ENCODE data around the gene UBE2I.

UBE2I gene

DNA sequence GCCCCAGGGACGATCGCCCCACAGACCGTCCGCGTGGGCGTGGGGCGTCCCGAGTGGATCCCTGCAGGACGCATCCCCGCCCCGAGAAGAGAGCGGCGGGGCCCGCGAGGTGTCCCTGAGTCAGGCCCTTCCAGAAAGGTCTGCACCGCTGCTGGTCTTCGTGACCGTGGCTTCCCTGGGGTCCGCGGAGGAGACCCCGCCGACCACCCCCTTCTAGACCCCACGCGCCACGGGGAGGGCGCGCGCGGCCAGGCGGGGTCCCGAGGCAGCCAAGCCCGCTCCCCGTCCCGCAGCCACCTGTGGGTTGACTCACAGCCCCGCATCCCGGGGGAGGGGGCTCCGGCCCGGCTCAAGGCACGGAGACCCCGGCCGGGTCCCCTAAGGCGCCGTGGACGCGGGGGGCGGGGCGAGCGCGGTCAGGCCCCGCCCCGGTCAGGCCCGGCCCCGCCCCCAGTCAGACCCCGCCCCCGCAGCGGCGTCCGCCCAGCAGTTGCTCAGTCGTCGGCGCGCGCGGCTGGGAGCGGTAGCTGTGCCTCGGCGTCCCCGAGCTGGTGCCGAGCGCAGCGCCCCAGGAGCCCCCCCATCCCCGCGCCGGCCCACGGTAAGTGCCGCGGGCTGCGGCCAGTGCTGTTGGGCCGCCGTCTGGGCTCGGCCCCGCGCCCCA lies 23.8 kb downstream of the UBE2I start, which contains the start of gene BAIAP3:
Gene BAIAP3, plus strand, starts transcription at position 497 of the 664 bp plus-strand sequence. CDS start 4,905 bp downstream, outside the sequence.
- peak within 1 kb of the TSS; percentile 82 for H2AFZ ChIP-seq (ENCODE audit: low read length)
- WGBS, 2 donors (ENCODE audit: extremely low coverage in 2 of 2, insufficient read length in 2 of 2, insufficient replicate concordance in 1 of 2): no CpG with 5 or more reads among the region's 83 CpGs
- H2BK15ac ChIP-seq (ENCODE audit: low read length): peak within 1 kb of the TSS; percentile 99
- peaks cover 1% of the 10 kb centered on the region for H3K79me1 ChIP-seq (ENCODE audit: low read depth, low read length)
- no peak for DNase-seq (ENCODE audit: low spot score)
- H3K9me3 ChIP-seq (replicated peaks in 1 of 2; ENCODE audit: control insufficient read depth in 2 of 2, insufficient read depth in 1 of 2, low read depth in 1 of 2, low read length in 2 of 2): peaks cover 7 to 9% of the 10 kb centered on the region in 2 donors
- peaks cover 20 to 60% of the 10 kb centered on the region in 2 donors for H3K4me1 ChIP-seq (ENCODE audit: control insufficient read depth in 2 of 2, insufficient read depth in 1 of 2, low read depth in 1 of 2, low read length in 2 of 2)
- no peak within 1 kb of the TSS for H4K8ac ChIP-seq (ENCODE audit: low read depth, low read length)
- H3K4ac ChIP-seq (ENCODE audit: low read length): no peak within 1 kb of the TSS
- no peaks in the 10 kb centered on the region for H3K36me3 ChIP-seq (replicated peaks in 1 of 2; ENCODE audit: control insufficient read depth in 2 of 2, insufficient read depth in 2 of 2, low read length in 2 of 2)
- peak within 1 kb of the TSS; percentile 95 for H3K23ac ChIP-seq (ENCODE audit: low read depth, low read length, poor library complexity)
- H2BK120ac ChIP-seq (ENCODE audit: low read depth, low read length): peak within 1 kb of the TSS; percentile 47
- peak within 1 kb of the TSS; percentile 56 for H3K14ac ChIP-seq (ENCODE audit: low read length)
- H3K18ac ChIP-seq (ENCODE audit: low read length): peak within 1 kb of the TSS; percentile 91
- peak within 1 kb of the TSS; percentile 84 for H2BK12ac ChIP-seq (ENCODE audit: low read length)
- no peak within 1 kb of the TSS for H4K91ac ChIP-seq (ENCODE audit: low read depth, low read length, poor library complexity)
- H3K27ac ChIP-seq (replicated peaks; ENCODE audit: low read length): no peak within 1 kb of the TSS
- peak within 1 kb of the TSS; percentile 98 for H2AK5ac ChIP-seq (ENCODE audit: low read depth, low read length)
- peaks cover 6 to 58% (median 29%) of the 10 kb centered on the region in 3 experiments for H3K27me3 ChIP-seq (ENCODE audit: control insufficient read depth in 3 of 3, insufficient read depth in 3 of 3, low read depth in 1 of 3, low read length in 3 of 3)
- peak within 1 kb of the TSS; percentile 53 to 72 for H3K4me3 ChIP-seq (ENCODE audit: low read length in 2 of 2)
- H2BK5ac ChIP-seq (ENCODE audit: low read length): peak within 1 kb of the TSS; percentile 66
- H3K9ac ChIP-seq (ENCODE audit: low read depth, low read length, poor library complexity): peak within 1 kb of the TSS; percentile 83
- peak within 1 kb of the TSS; percentile 57 for H3K4me2 ChIP-seq (ENCODE audit: insufficient read depth, low read length, poor library complexity, severe bottlenecking)

DNA sequence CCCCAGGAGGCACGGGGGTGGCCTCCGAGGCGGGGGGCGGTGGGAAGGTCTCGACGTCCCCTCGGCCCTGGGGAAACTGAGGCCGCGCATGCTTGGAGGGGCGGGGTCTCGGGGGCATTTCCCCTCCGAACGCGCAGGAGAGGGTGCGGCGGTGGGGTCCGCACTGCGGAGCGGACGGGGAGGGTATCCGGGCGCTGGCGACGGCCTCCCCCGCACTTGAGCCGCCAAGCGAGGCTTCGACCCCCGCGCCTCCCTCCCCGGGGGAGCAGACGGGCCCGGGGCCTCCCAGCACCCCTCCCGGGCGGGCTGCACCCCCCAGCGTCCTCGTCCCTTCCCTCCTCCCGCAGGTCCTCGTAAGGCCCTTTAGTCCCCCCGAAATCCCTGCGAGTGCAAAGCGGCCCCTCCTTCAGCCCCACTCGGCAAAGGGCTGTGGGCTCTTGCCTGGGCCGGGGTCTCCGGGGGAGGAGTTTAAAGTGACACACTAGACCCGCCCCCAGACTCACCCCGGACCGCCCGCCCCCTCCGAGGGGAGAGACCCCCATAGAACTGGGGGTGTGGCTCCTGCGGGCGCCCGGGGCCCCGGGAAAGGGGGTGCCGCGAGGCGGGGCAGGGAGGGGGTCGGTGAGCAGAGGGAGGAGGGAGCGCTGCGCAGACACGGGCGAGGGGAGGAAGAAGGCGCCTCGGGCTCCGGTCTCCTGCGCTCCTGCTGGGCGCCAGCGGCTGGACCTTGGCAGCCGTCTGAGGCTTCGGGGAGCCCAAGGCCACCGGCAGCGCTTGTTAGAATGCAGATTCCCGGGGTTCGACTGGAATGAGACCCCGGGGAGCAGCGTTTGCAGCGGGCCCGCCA lies 24.6 kb downstream of the UBE2I start:
- Histone ChIP-seq H3K14ac (ENCODE audit: low read length) (peak overlapping the region; percentile 17), H2BK5ac (ENCODE audit: low read length) (peak overlapping the region; percentile 66), H2AK5ac (ENCODE audit: low read depth, low read length) (peak overlapping the region; percentile 84), H4K8ac (ENCODE audit: low read depth, low read length) (no peak overlapping the region), H3K23ac (ENCODE audit: low read depth, low read length, poor library complexity) (peak overlapping the region; percentile 95), H2AFZ (ENCODE audit: low read length) (peak overlapping the region; percentile 82), H3K27me3 (ENCODE audit: control insufficient read depth in 3 of 3, insufficient read depth in 3 of 3, low read depth in 1 of 3, low read length in 3 of 3) (peaks cover 6 to 58% (median 29%) of the 10 kb centered on the region in 3 experiments), H3K4me1 (ENCODE audit: control insufficient read depth in 2 of 2, insufficient read depth in 1 of 2, low read depth in 1 of 2, low read length in 2 of 2) (peaks cover 20 to 60% of the 10 kb centered on the region in 2 donors), H3K79me1 (ENCODE audit: low read depth, low read length) (peaks cover 1% of the 10 kb centered on the region), H3K18ac (ENCODE audit: low read length) (peak overlapping the region; percentile 90), H2BK12ac (ENCODE audit: low read length) (peak overlapping the region; percentile 58), H4K91ac (ENCODE audit: low read depth, low read length, poor library complexity) (no peak overlapping the region), H2BK15ac (ENCODE audit: low read length) (peak overlapping the region; percentile 75), H3K36me3 (replicated peaks in 1 of 2; ENCODE audit: control insufficient read depth in 2 of 2, insufficient read depth in 2 of 2, low read length in 2 of 2) (no peaks in the 10 kb centered on the region), H3K27ac (replicated peaks; ENCODE audit: low read length) (no peak overlapping the region), H3K4me2 (ENCODE audit: insufficient read depth, low read length, poor library complexity, severe bottlenecking) (peak overlapping the region; percentile 57), H3K9ac (ENCODE audit: low read depth, low read length, poor library complexity) (peak overlapping the region; percentile 83), H3K4me3 (ENCODE audit: low read length in 2 of 2) (peak overlapping the region; percentile 53 to 72), H3K4ac (ENCODE audit: low read length) (no peak overlapping the region), H3K9me3 (replicated peaks in 1 of 2; ENCODE audit: control insufficient read depth in 2 of 2, insufficient read depth in 1 of 2, low read depth in 1 of 2, low read length in 2 of 2) (peaks cover 7 to 9% of the 10 kb centered on the region in 2 donors), H2BK120ac (ENCODE audit: low read depth, low read length) (no peak overlapping the region)
- DNase-seq (ENCODE audit: low spot score): no peak
- no CpG with 5 or more reads among the region's 78 CpGs for WGBS, 2 donors (ENCODE audit: extremely low coverage in 2 of 2, insufficient read length in 2 of 2, insufficient replicate concordance in 1 of 2)

DNA sequence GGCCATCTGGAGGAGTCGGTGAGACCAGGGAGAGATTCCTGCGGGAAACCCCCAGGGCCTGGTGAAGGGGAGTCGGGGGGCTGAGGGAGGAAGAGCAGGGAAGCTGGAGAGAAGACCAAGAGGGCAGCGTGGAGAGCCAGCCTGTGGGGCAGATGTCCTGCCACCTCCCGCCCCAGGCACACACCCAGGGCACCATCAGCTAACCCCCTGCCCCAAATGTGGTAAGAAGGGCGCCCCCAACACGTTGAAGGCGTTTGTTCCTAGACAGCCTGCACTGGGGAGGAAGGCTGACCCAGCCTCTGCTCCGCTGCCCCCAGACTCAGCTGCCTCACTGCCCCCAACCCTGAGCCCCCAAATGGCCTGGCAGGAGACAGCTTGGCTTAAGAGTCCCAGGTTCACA lies 25.3 kb downstream of the UBE2I start:
- peak overlapping the region; percentile 84 for H2AK5ac ChIP-seq (ENCODE audit: low read depth, low read length)
- peaks cover 1% of the 10 kb centered on the region for H3K79me1 ChIP-seq (ENCODE audit: low read depth, low read length)
- H3K23ac ChIP-seq (ENCODE audit: low read depth, low read length, poor library complexity): peak overlapping the region; percentile 25
- no peak overlapping the region for H4K8ac ChIP-seq (ENCODE audit: low read depth, low read length)
- peak overlapping the region; percentile 64 for H2BK120ac ChIP-seq (ENCODE audit: low read depth, low read length)
- H3K14ac ChIP-seq (ENCODE audit: low read length): no peak overlapping the region
- no CpG with 5 or more reads among the region's 9 CpGs for WGBS, 2 donors (ENCODE audit: extremely low coverage in 2 of 2, insufficient read length in 2 of 2, insufficient replicate concordance in 1 of 2)
- no peak for DNase-seq (ENCODE audit: low spot score)
- peaks cover 7 to 9% of the 10 kb centered on the region in 2 donors for H3K9me3 ChIP-seq (replicated peaks in 1 of 2; ENCODE audit: control insufficient read depth in 2 of 2, insufficient read depth in 1 of 2, low read depth in 1 of 2, low read length in 2 of 2)
- H2BK15ac ChIP-seq (ENCODE audit: low read length): peak overlapping the region; percentile 69
- H2AFZ ChIP-seq (ENCODE audit: low read length): no peak overlapping the region
- H4K91ac ChIP-seq (ENCODE audit: low read depth, low read length, poor library complexity): no peak overlapping the region
- no peak overlapping the region for H3K9ac ChIP-seq (ENCODE audit: low read depth, low read length, poor library complexity)
- peak overlapping the region; percentile 81 for H3K18ac ChIP-seq (ENCODE audit: low read length)
- peak overlapping the region; percentile 45 to 53 for H3K4me3 ChIP-seq (ENCODE audit: low read length in 2 of 2)
- no peaks in the 10 kb centered on the region for H3K36me3 ChIP-seq (replicated peaks in 1 of 2; ENCODE audit: control insufficient read depth in 2 of 2, insufficient read depth in 2 of 2, low read length in 2 of 2)
- no peak overlapping the region for H3K4me2 ChIP-seq (ENCODE audit: insufficient read depth, low read length, poor library complexity, severe bottlenecking)
- peak overlapping the region; percentile 66 for H2BK5ac ChIP-seq (ENCODE audit: low read length)
- H3K27me3 ChIP-seq (ENCODE audit: control insufficient read depth in 3 of 3, insufficient read depth in 3 of 3, low read depth in 1 of 3, low read length in 3 of 3): peaks cover 6 to 58% (median 29%) of the 10 kb centered on the region in 3 experiments
- H3K4me1 ChIP-seq (ENCODE audit: control insufficient read depth in 2 of 2, insufficient read depth in 1 of 2, low read depth in 1 of 2, low read length in 2 of 2): peaks cover 20 to 60% of the 10 kb centered on the region in 2 donors
- H3K27ac ChIP-seq (replicated peaks; ENCODE audit: low read length): no peak overlapping the region
- no peak overlapping the region for H3K4ac ChIP-seq (ENCODE audit: low read length)
- H2BK12ac ChIP-seq (ENCODE audit: low read length): peak overlapping the region; percentile 16

Measured in neuronal stem cell (in vitro differentiated cells).